ENCODE results near the gene NOX1. TPM values are rescaled to one million over a fixed set of nuclear protein-coding genes. Genes with fewer than 3 reads are reported as not detected.

NOX1 gene
- total and polyA plus RNA-seq, 2 of the 13 experiments (the other 11 are each of a cell fraction or from before 2014, with no cell fraction given), result 0.07 TPM; not detected in 1

DNA sequence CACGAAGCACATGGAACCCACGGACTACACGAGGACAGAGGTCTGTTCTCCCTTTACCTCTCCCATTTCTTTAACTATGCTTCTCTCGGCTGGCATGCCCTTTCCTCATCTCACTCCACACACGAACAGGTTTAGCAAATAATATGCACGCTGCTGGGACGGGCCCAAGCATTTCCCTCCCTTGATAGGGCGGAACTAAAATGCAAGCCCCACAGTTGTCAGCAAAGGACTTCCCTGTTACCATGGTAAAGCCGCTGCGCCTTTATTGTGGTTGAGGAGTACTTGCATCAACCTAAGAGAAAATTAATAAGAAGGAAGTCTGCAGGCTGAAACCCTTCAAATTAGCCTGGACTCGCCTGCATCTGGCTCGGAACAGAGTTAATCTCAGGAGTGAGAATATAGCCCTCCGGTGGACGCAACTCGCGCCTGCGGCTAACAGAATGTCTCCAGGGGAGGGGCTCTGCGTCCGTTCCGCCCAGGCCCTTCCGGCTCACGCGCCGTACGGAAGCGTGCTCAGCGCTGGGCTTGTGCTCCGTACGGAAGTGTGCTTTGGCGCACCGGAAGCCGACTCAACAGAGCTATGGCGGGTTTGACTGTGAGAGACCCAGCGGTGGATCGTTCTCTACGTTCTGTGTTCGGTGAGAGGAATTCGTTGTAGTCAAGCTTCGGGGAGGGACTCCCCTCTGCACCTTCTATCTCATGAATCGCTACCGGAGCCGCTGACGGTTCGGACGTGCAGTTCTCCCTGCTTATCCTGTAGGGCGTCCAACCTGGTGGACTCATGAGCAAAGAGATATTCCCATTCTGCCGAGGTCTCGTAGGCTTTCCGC is 54.1 kb downstream of the NOX1 start, which contains the start of gene CSTF2 (continued):
- TF ChIP-seq CAMTA2 (CRISPR knock-in tag; IDR thresholded peaks at IDR 0.05; ENCODE audit: borderline replicate concordance) (no peak), ZNF329 (CRISPR knock-in tag; IDR thresholded peaks at IDR 0.05; ENCODE audit: low read depth) (no peak), NR2C2 (CRISPR knock-in tag; IDR thresholded peaks at IDR 0.05; ENCODE audit: borderline replicate concordance) (no peak), ZEB1 (IDR thresholded peaks at IDR 0.05; ENCODE audit: insufficient replicate concordance, low read depth) (no peak), ZNF468 (CRISPR knock-in tag; IDR thresholded peaks at IDR 0.05) (no peak), ZNF570 (CRISPR knock-in tag; IDR thresholded peaks at IDR 0.05; ENCODE audit: borderline replicate concordance) (no peak), ZNF546 (CRISPR knock-in tag; conservative IDR thresholded peaks at IDR 0.05) (no peak), YEATS4 (CRISPR knock-in tag; IDR thresholded peaks at IDR 0.05; ENCODE audit: borderline replicate concordance) (0 out of 2 replicates have a peak, but pooled peaks have one; percentile 37), SP2 (CRISPR knock-in tag; IDR thresholded peaks at IDR 0.05) (no peak), FIP1L1 (IDR thresholded peaks at IDR 0.05; ENCODE audit: borderline replicate concordance, insufficient read depth, low read depth, low read length) (no peak), ZNF552 (CRISPR knock-in tag; IDR thresholded peaks at IDR 0.05; ENCODE audit: borderline replicate concordance) (0 out of 2 replicates have a peak, but pooled peaks have one; percentile 57), MEIS1 (CRISPR knock-in tag; IDR thresholded peaks at IDR 0.05; ENCODE audit: borderline replicate concordance) (no peak), ZNF383 (CRISPR knock-in tag; IDR thresholded peaks at IDR 0.05; ENCODE audit: borderline replicate concordance) (no peak), SAFB2 (CRISPR knock-in tag; IDR thresholded peaks at IDR 0.05; ENCODE audit: borderline replicate concordance, low read depth) (no peak), ZNF790 (CRISPR knock-in tag; IDR thresholded peaks at IDR 0.05; ENCODE audit: borderline replicate concordance) (no peak), FOXM1 (CRISPR knock-in tag; IDR thresholded peaks at IDR 0.05) (no peak), TAF15 (IDR thresholded peaks at IDR 0.05; ENCODE audit: low read depth, low read length, poor library complexity, severe bottlenecking) (no peak), ZNF446 (CRISPR knock-in tag; IDR thresholded peaks at IDR 0.05) (no peak), KDM5A (IDR thresholded peaks at IDR 0.05; ENCODE audit: borderline replicate concordance, low read length) (peak; percentile 80), ZSCAN30 (CRISPR knock-in tag; IDR thresholded peaks at IDR 0.05) (no peak), CBX1 (IDR thresholded peaks at IDR 0.05; ENCODE audit: low read depth) (no peak), FOSL2 (CRISPR knock-in tag; IDR thresholded peaks at IDR 0.05) (peak; percentile 31; the same call in 1 of the 2 replicates)
- TF ChIP-seq, protein P1, sequence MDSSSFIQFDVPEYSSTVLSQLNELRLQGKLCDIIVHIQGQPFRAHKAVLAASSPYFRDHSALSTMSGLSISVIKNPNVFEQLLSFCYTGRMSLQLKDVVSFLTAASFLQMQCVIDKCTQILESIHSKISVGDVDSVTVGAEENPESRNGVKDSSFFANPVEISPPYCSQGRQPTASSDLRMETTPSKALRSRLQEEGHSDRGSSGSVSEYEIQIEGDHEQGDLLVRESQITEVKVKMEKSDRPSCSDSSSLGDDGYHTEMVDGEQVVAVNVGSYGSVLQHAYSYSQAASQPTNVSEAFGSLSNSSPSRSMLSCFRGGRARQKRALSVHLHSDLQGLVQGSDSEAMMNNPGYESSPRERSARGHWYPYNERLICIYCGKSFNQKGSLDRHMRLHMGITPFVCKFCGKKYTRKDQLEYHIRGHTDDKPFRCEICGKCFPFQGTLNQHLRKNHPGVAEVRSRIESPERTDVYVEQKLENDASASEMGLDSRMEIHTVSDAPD (CRISPR knock-in tag; IDR thresholded peaks at IDR 0.05), result no peak
- TF ChIP-seq, protein P2, sequence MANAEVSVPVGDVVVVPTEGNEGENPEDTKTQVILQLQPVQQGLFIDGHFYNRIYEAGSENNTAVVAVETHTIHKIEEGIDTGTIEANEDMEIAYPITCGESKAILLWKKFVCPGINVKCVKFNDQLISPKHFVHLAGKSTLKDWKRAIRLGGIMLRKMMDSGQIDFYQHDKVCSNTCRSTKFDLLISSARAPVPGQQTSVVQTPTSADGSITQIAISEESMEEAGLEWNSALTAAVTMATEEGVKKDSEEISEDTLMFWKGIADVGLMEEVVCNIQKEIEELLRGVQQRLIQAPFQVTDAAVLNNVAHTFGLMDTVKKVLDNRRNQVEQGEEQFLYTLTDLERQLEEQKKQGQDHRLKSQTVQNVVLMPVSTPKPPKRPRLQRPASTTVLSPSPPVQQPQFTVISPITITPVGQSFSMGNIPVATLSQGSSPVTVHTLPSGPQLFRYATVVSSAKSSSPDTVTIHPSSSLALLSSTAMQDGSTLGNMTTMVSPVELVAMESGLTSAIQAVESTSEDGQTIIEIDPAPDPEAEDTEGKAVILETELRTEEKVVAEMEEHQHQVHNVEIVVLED (CRISPR knock-in tag; IDR thresholded peaks at IDR 0.05; ENCODE audit: borderline replicate concordance), result peak; percentile 94
- TF ChIP-seq, protein P3, sequence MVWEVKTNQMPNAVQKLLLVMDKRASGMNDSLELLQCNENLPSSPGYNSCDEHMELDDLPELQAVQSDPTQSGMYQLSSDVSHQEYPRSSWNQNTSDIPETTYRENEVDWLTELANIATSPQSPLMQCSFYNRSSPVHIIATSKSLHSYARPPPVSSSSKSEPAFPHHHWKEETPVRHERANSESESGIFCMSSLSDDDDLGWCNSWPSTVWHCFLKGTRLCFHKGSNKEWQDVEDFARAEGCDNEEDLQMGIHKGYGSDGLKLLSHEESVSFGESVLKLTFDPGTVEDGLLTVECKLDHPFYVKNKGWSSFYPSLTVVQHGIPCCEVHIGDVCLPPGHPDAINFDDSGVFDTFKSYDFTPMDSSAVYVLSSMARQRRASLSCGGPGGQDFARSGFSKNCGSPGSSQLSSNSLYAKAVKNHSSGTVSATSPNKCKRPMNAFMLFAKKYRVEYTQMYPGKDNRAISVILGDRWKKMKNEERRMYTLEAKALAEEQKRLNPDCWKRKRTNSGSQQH (CRISPR knock-in tag; IDR thresholded peaks at IDR 0.05; ENCODE audit: low read depth), result 0 out of 2 replicates have a peak, but pooled peaks have one; percentile 54
